Measurements from ENCODE around the gene MAP2K4. TPM values are rescaled to one million over a fixed set of nuclear protein-coding genes. Genes with fewer than 3 reads are reported as not detected.

MAP2K4 gene
- total RNA-seq, 1 donor from 2014 or later = 62.0 TPM

DNA sequence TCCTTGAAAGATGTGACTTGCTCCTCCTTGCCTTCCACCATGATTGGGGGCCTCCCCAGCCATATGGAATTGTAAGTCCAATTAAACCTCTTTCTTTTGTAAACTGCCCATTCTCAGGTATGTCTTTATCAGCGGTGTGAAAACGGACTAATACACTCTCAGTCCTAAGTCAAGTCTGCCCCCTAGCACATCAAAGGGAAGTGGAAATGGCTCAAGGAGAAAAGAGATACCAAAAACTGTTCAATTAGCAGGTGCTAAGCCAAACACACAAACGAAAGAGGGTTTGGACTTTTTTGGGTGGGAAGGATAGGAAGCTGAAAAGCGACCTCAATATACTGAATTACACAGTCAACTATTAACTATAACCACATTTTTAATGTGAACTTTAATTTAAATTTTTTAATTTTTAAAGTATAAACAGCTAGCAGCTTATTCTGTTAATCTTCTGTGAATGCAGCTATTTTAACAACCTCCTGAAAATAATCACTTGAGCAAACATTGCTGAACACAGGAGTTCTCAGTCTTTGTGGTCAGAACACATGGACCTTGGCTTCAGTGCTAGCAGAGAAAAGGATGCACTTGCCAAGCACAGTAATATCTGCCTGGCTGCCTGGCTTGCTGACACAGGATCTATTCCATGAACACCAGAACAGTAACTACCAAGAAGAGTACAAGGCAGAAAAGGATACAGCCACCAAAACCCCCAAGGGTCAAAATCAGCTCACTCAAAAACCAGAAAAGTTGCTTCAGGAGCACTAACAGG, 34.3 kb upstream of the MAP2K4 start:
- Mint-ChIP-seq H3K27ac (no peak overlapping the region), H3K27me3 (no peaks in the 10 kb centered on the region), H3K4me3 (ENCODE audit: low read depth) (no peak overlapping the region), H3K36me3 (ENCODE audit: insufficient read depth) (peaks cover 21% of the 10 kb centered on the region), H3K4me1 (ENCODE audit: low read depth) (peaks cover 2% of the 10 kb centered on the region), H3K9me3 (ENCODE audit: low read depth) (no peaks in the 10 kb centered on the region)
- DNase-seq (ENCODE audit: low spot score, unreplicated experiment) = no peak
- TF ChIP-seq CTCF (IDR thresholded peaks at IDR 0.05; ENCODE audit: unreplicated experiment) = no peak

DNA sequence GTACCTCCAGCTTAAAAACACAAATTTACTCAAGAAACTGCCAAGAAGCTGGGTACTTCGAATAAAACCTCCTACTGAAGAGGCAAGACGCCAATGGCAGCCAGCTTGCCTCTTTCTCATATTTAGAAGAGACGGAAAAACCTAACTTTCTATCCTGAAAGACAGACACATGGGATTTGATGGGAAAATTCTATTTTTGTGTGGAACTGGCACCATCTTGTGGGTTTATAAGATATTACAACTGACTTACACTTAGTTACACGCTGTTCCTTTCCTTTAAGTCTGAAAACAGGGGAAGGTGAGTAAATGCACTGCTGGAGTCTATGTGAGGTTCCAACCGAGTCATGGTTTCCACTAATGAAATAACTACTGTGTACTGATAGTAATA, 33.7 kb upstream of the MAP2K4 start:
- Mint-ChIP-seq H3K27me3 (no peaks in the 10 kb centered on the region), H3K4me1 (ENCODE audit: low read depth) (peaks cover 2% of the 10 kb centered on the region), H3K4me3 (ENCODE audit: low read depth) (no peak overlapping the region), H3K27ac (no peak overlapping the region), H3K36me3 (ENCODE audit: insufficient read depth) (peaks cover 21% of the 10 kb centered on the region), H3K9me3 (ENCODE audit: low read depth) (no peaks in the 10 kb centered on the region)
- TF ChIP-seq CTCF (IDR thresholded peaks at IDR 0.05; ENCODE audit: unreplicated experiment) = peak; percentile 68
- no peak for DNase-seq (ENCODE audit: low spot score, unreplicated experiment)

- Mint-ChIP-seq H3K4me1 (ENCODE audit: low read depth) (peaks cover 2% of the 10 kb centered on the region), H3K4me3 (ENCODE audit: low read depth) (no peak overlapping the region), H3K27ac (no peak overlapping the region), H3K27me3 (no peaks in the 10 kb centered on the region), H3K36me3 (ENCODE audit: insufficient read depth) (peaks cover 12% of the 10 kb centered on the region), H3K9me3 (ENCODE audit: low read depth) (no peaks in the 10 kb centered on the region)
- TF ChIP-seq CTCF (IDR thresholded peaks at IDR 0.05; ENCODE audit: unreplicated experiment) = no peak
- no peak for DNase-seq (ENCODE audit: low spot score, unreplicated experiment)
Observed at GRCh38 chr17:11990363-11990983, 30.2 kb upstream of the MAP2K4 start.

- H3K4me3 Mint-ChIP-seq (ENCODE audit: low read depth) = no peak overlapping the region
- no peak for TF ChIP-seq CTCF (IDR thresholded peaks at IDR 0.05; ENCODE audit: unreplicated experiment)
- no peak overlapping the region for H3K27ac Mint-ChIP-seq
- peaks cover 2% of the 10 kb centered on the region for H3K4me1 Mint-ChIP-seq (ENCODE audit: low read depth)
- peaks cover 12% of the 10 kb centered on the region for H3K36me3 Mint-ChIP-seq (ENCODE audit: insufficient read depth)
- DNase-seq (ENCODE audit: low spot score, unreplicated experiment) = no peak
- H3K9me3 Mint-ChIP-seq (ENCODE audit: low read depth) = no peaks in the 10 kb centered on the region
- H3K27me3 Mint-ChIP-seq = no peaks in the 10 kb centered on the region
Observed at GRCh38 chr17:11991461-11991860, 29.2 kb upstream of the MAP2K4 start.

DNA sequence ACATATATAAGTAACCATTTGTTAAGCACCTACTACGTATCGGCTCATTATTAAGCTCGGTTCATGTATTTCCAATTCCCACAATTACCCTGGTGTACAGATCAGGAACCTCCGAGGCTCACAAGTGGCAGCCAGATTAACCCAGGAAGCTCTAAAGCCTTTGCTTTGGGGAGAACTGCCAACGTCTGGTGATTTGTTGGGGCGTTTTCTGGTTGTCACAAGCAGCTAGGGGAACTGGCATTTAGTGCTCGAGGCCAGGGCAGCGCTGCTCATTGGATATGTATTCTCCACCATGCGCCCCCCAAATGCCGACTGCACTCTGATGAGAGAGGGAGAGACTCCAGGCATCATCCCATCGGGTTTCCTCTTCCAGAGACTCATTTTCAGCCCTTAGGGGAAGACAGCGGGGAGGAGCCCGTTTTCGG, 23.9 kb upstream of the MAP2K4 start:
- H3K4me3 Mint-ChIP-seq (ENCODE audit: low read depth) = peak overlapping the region; percentile 94
- no peaks in the 10 kb centered on the region for H3K9me3 Mint-ChIP-seq (ENCODE audit: low read depth)
- H3K4me1 Mint-ChIP-seq (ENCODE audit: low read depth) = peaks cover 3% of the 10 kb centered on the region
- H3K27ac Mint-ChIP-seq = peak overlapping the region; percentile 95
- peaks cover 1% of the 10 kb centered on the region for H3K36me3 Mint-ChIP-seq (ENCODE audit: insufficient read depth)
- no peak for TF ChIP-seq CTCF (IDR thresholded peaks at IDR 0.05; ENCODE audit: unreplicated experiment)
- no peak for DNase-seq (ENCODE audit: low spot score, unreplicated experiment)
- no peaks in the 10 kb centered on the region for H3K27me3 Mint-ChIP-seq
